Suprapubic skin (tissue), 3 donors: ENCODE measurements around the gene LDB2.

ENCODE experiments used
- POLR2A ChIP-seq, 2 donors: fragments of 450-650 bp; IDR thresholded peaks; one replicate each; pipeline ENCODE4 v1.6.1; 2017; ENCODE audit warnings: antibody characterized with exemption in 2 of 2, mild to moderate bottlenecking in 2 of 2, moderate library complexity in 2 of 2
- TF ChIP-seq, protein P1 (sequence below), 2 donors: fragments of 200-600 bp in 1 of 2; fragments of 450-650 bp in 1 of 2; sonication (generic) in 1 of 2; IDR thresholded peaks; one replicate each; pipeline ENCODE4 v1.5.1; 2016 to 2019; ENCODE audit warnings: antibody characterized with exemption in 2 of 2, mild to moderate bottlenecking in 1 of 2, moderate library complexity in 1 of 2

DNA sequence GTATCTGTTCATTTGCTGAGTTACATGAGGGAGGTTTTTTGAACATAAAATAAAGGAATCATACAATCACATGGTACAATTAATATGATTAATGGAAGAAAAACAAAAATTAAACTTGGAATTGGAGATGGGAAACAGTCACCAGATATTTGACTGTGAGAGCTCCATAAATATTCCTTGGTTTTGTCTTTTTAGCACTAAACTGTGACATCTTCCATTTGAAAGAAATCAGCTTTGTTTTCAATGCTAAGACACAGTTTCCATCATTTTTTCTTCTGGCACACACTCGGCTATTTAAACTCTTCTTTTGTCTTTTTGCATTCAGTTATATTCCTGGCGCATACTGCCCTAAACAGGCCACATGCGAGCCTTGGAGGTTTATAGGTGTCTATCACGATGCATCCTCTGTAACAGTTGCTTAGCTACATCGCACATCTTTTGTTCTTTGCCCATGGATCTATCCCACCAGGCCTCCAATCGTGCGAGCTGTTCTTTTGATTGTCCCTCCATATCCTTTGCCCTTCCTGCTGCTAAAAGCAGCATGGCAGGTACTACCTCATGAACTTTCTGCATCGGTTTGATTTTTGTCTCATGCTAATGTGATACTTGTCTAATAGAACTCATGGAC lies 158.3 kb downstream of the LDB2 start:
- TF ChIP-seq, protein P1, sequence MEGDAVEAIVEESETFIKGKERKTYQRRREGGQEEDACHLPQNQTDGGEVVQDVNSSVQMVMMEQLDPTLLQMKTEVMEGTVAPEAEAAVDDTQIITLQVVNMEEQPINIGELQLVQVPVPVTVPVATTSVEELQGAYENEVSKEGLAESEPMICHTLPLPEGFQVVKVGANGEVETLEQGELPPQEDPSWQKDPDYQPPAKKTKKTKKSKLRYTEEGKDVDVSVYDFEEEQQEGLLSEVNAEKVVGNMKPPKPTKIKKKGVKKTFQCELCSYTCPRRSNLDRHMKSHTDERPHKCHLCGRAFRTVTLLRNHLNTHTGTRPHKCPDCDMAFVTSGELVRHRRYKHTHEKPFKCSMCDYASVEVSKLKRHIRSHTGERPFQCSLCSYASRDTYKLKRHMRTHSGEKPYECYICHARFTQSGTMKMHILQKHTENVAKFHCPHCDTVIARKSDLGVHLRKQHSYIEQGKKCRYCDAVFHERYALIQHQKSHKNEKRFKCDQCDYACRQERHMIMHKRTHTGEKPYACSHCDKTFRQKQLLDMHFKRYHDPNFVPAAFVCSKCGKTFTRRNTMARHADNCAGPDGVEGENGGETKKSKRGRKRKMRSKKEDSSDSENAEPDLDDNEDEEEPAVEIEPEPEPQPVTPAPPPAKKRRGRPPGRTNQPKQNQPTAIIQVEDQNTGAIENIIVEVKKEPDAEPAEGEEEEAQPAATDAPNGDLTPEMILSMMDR (IDR thresholded peaks at IDR 0.05): no peak
- no peak for TF ChIP-seq POLR2A (IDR thresholded peaks at IDR 0.05)
